ENCODE measurements around the gene EEF1A2. TPM values are rescaled to one million over a fixed set of nuclear protein-coding genes. Genes with fewer than 3 reads are reported as not detected.

Gene EEF1A2
- total and polyA plus RNA-seq, 12 donors: 59.5 to 407 (median 139) TPM

DNA sequence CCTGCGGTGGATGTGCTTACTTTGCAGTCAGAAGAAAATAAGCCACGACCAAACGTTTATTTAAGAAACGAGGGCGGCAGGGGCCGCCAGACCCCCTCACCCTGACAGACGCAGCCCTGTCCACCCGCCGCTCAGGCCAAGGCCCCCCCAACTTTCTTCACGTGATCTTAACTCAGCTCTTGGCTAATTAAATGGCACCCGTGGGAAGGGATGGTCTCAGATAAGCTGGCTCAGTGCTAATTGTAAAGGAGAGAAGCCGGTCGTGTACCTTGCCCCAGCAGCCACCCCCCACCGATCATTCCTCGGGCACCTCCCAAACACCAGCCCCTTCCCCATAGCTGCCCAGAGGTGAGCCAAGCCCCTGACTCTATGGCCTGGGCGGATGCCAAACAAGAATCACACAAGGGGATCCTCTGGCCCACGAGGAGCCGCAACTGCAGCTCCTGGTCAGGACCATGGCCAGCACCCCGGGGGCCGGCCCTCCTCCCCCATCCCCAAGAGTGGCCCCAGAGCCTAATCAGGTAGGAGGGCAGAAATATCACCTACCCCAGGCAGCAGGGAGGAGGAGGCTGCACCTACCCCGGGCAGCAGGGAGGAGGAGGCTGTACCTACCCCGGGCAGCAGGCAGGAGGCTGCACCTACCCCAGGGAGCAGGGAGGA, 37.6 kb downstream of the EEF1A2 start:
- no peak for TF ChIP-seq POLR2A (IDR thresholded peaks at IDR 0.05)
- TF ChIP-seq, protein P1, sequence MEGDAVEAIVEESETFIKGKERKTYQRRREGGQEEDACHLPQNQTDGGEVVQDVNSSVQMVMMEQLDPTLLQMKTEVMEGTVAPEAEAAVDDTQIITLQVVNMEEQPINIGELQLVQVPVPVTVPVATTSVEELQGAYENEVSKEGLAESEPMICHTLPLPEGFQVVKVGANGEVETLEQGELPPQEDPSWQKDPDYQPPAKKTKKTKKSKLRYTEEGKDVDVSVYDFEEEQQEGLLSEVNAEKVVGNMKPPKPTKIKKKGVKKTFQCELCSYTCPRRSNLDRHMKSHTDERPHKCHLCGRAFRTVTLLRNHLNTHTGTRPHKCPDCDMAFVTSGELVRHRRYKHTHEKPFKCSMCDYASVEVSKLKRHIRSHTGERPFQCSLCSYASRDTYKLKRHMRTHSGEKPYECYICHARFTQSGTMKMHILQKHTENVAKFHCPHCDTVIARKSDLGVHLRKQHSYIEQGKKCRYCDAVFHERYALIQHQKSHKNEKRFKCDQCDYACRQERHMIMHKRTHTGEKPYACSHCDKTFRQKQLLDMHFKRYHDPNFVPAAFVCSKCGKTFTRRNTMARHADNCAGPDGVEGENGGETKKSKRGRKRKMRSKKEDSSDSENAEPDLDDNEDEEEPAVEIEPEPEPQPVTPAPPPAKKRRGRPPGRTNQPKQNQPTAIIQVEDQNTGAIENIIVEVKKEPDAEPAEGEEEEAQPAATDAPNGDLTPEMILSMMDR (IDR thresholded peaks at IDR 0.05): no peak
- WGBS, 4 donors: 15 to 24% (median 21%) methylated on average over 14 to 22 of the region's 22 CpGs
- Histone ChIP-seq H3K36me3 (replicated peaks in 1 of 2) (no peaks in the 10 kb centered on the region), H3K9me3 (replicated peaks in 1 of 3) (no peaks in the 10 kb centered on the region), H3K27me3 (peaks cover 16% of the 10 kb centered on the region), H3K27ac (peak overlapping the region in 1 of 5 donors; percentile 66), H3K4me1 (replicated peaks in 1 of 2) (no peaks in the 10 kb centered on the region), H3K4me3 (no peak overlapping the region)
- peak in 1 of 7 donors; percentile 10 for DNase-seq
- intact Hi-C loops (cut with DNase I): no loop called here

DNA sequence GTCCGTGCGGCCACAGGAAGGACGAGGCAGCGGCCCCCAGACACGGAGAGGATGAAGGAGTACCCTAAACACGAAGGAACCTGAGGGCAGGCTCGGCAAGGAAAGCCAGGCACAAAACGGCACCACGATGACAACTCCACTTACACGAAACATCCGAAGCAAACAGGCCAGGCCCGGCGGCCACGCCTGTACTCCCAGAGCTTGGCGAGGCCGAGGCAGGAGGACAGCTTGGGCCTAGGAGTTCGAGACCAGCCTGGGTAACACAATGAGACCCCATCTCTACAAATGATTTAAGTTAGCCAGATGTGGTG, 39.9 kb downstream of the EEF1A2 start:
- H3K4me1 ChIP-seq (replicated peaks in 1 of 2): no peaks in the 10 kb centered on the region
- H3K4me3 ChIP-seq: no peak overlapping the region
- intact Hi-C loops (cut with DNase I): no loop called here
- H3K27me3 ChIP-seq: peaks cover 23% of the 10 kb centered on the region
- peak overlapping the region in 1 of 5 donors; percentile 49 for H3K27ac ChIP-seq
- H3K36me3 ChIP-seq (replicated peaks in 1 of 2): no peaks in the 10 kb centered on the region
- no peaks in the 10 kb centered on the region for H3K9me3 ChIP-seq (replicated peaks in 1 of 3)
- TF ChIP-seq, protein P1 (IDR thresholded peaks at IDR 0.05): no peak
- TF ChIP-seq POLR2A (IDR thresholded peaks at IDR 0.05): no peak
- WGBS, 4 donors: 71 to 80% (median 74%) methylated on average over 5 to 17 of the region's 17 CpGs
- no peak for DNase-seq

GRCh38 chr20:63458170-63459069, 40.5 kb downstream of the EEF1A2 start:
- H3K4me1 ChIP-seq (replicated peaks in 1 of 2): no peaks in the 10 kb centered on the region
- WGBS, 4 donors: 84 to 93% (median 87%) methylated on average over 31 to 36 of the region's 36 CpGs
- H3K36me3 ChIP-seq (replicated peaks in 1 of 2): no peaks in the 10 kb centered on the region
- no peak overlapping the region for H3K4me3 ChIP-seq
- TF ChIP-seq, protein P1 (IDR thresholded peaks at IDR 0.05): no peak
- no peak for TF ChIP-seq POLR2A (IDR thresholded peaks at IDR 0.05)
- no peaks in the 10 kb centered on the region for H3K9me3 ChIP-seq (replicated peaks in 1 of 3)
- no peak for DNase-seq
- peak overlapping the region in 1 of 5 donors; percentile 73 for H3K27ac ChIP-seq
- peaks cover 23% of the 10 kb centered on the region for H3K27me3 ChIP-seq
- intact Hi-C loops (cut with DNase I): no loop called here

GRCh38 chr20:63457737-63458136, 41.1 kb downstream of the EEF1A2 start:
- Histone ChIP-seq H3K4me1 (replicated peaks in 1 of 2) (no peaks in the 10 kb centered on the region), H3K27ac (peak overlapping the region in 1 of 5 donors; percentile 73), H3K9me3 (replicated peaks in 1 of 3) (no peaks in the 10 kb centered on the region), H3K36me3 (replicated peaks in 1 of 2) (no peaks in the 10 kb centered on the region), H3K27me3 (peaks cover 23% of the 10 kb centered on the region), H3K4me3 (no peak overlapping the region)
- intact Hi-C loops (cut with DNase I): no loop called here
- TF ChIP-seq POLR2A (IDR thresholded peaks at IDR 0.05): no peak
- TF ChIP-seq, protein P1 (IDR thresholded peaks at IDR 0.05): no peak
- 35 to 47% (median 45%) methylated on average over 12 to 17 of the region's 17 CpGs for WGBS, 4 donors
- DNase-seq: peak in 6 of 7 donors; percentile 16 to 90 (median 39)
